ENCODE data around the gene AGBL5. TPM values are rescaled to one million over a fixed set of nuclear protein-coding genes. Genes with fewer than 3 reads are reported as not detected.

AGBL5 gene
- total and polyA plus RNA-seq, 2 of the 13 experiments (the other 11 are each of a cell fraction or from before 2014, with no cell fraction given): 55.9 to 73.3 TPM

DNA sequence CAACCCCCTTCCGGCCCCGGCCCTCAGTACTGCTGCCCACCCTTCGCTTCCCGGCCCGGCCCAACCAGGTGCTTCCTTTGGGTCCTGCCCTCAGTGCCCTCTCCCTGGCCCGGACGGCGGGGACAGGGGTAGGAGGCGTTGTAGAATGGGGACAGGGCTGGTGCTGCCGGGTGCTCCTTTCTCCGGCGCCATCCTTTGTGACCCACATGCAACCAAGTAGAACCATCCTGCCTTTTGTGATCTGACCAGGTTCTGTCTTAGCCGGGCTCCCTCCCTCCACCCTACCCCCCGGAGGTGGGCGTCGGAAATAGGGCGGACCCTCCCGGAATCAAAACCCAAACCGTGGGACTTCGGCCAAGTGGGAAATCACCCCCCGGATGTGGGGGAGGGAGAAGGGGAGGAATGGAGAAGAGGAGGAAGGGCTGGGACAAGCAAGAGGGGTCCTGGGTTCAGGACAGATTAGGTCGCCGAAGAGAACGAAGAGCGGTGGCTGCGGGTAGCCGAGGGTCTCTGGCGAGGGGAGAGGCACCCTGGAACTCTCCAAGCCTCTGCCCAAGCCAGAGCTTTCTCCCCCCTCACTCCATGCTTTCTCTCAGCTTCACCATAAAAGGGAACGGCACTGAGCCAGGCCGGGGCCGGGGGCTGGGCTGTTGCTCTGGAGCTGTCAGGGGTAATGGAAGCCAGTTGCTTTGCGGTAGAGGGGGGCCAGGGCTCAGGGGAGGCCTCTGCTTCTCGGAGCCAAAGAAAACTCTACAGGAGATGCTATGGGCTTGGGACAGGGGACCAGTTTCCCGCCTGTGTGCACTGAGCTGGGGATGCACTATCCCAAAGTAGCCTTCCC lies 20.7 kb downstream of the AGBL5 start (continued):
- no peak for TF ChIP-seq FOXO4 (CRISPR knock-in tag; conservative IDR thresholded peaks at IDR 0.05)
- TF ChIP-seq HOXA9 (CRISPR knock-in tag; IDR thresholded peaks at IDR 0.05; ENCODE audit: borderline replicate concordance): no peak
- TF ChIP-seq ZNF383 (CRISPR knock-in tag; IDR thresholded peaks at IDR 0.05; ENCODE audit: borderline replicate concordance): no peak
- TF ChIP-seq, protein P1, sequence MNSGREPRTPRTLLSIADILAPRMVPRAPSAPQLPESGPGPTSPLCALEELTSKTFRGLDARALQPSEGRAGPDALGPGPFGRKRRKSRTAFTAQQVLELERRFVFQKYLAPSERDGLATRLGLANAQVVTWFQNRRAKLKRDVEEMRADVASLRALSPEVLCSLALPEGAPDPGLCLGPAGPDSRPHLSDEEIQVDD (CRISPR knock-in tag; IDR thresholded peaks at IDR 0.05; ENCODE audit: borderline replicate concordance): no peak
- no peak for TF ChIP-seq LCORL (IDR thresholded peaks at IDR 0.05)
- peak; percentile 89 for TF ChIP-seq LCORL (CRISPR knock-in tag; IDR thresholded peaks at IDR 0.05)
- no peak; the same call in 1 of the 2 replicates for TF ChIP-seq ZNF607 (CRISPR knock-in tag; IDR thresholded peaks at IDR 0.05; ENCODE audit: borderline replicate concordance)
- no peak for TF ChIP-seq SOX5 (CRISPR knock-in tag; IDR thresholded peaks at IDR 0.05; ENCODE audit: borderline replicate concordance)
- TF ChIP-seq GMEB1 (CRISPR knock-in tag; IDR thresholded peaks at IDR 0.05; ENCODE audit: borderline replicate concordance): no peak
- peak; percentile 35; the same call in 1 of the 2 replicates for TF ChIP-seq DRAP1 (CRISPR knock-in tag; IDR thresholded peaks at IDR 0.05)
- no peak for TF ChIP-seq CBX5 (CRISPR knock-in tag; IDR thresholded peaks at IDR 0.05; ENCODE audit: borderline replicate concordance)
- no peak for TF ChIP-seq NAIF1 (CRISPR knock-in tag; IDR thresholded peaks at IDR 0.05; ENCODE audit: borderline replicate concordance)
- TF ChIP-seq, protein P2, sequence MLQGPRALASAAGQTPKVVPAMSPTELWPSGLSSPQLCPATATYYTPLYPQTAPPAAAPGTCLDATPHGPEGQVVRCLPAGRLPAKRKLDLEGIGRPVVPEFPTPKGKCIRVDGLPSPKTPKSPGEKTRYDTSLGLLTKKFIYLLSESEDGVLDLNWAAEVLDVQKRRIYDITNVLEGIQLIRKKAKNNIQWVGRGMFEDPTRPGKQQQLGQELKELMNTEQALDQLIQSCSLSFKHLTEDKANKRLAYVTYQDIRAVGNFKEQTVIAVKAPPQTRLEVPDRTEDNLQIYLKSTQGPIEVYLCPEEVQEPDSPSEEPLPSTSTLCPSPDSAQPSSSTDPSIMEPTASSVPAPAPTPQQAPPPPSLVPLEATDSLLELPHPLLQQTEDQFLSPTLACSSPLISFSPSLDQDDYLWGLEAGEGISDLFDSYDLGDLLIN (CRISPR knock-in tag; IDR thresholded peaks at IDR 0.05; ENCODE audit: borderline replicate concordance): no peak; the same call in 1 of the 2 replicates
- TF ChIP-seq NCOA1 (CRISPR knock-in tag; IDR thresholded peaks at IDR 0.05): 0 out of 2 replicates have a peak, but pooled peaks have one; percentile 63
- TF ChIP-seq MEIS2 (CRISPR knock-in tag; IDR thresholded peaks at IDR 0.05): 0 out of 2 replicates have a peak, but pooled peaks have one; percentile 10
- TF ChIP-seq KLF15 (CRISPR knock-in tag; IDR thresholded peaks at IDR 0.05; ENCODE audit: borderline replicate concordance): 0 out of 2 replicates have a peak, but pooled peaks have one; percentile 26
- TF ChIP-seq AGO1 (IDR thresholded peaks at IDR 0.05; ENCODE audit: low read depth, low read length, poor library complexity, severe bottlenecking): no peak
- no peak for TF ChIP-seq PITX1 (CRISPR knock-in tag; IDR thresholded peaks at IDR 0.05)
- no peak for TF ChIP-seq NFIB (CRISPR knock-in tag; IDR thresholded peaks at IDR 0.05; ENCODE audit: borderline replicate concordance)
- TF ChIP-seq, protein P3, sequence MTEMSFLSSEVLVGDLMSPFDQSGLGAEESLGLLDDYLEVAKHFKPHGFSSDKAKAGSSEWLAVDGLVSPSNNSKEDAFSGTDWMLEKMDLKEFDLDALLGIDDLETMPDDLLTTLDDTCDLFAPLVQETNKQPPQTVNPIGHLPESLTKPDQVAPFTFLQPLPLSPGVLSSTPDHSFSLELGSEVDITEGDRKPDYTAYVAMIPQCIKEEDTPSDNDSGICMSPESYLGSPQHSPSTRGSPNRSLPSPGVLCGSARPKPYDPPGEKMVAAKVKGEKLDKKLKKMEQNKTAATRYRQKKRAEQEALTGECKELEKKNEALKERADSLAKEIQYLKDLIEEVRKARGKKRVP (CRISPR knock-in tag; IDR thresholded peaks at IDR 0.05): no peak
- no peak for TF ChIP-seq POGZ (CRISPR knock-in tag; IDR thresholded peaks at IDR 0.05)
- no peak for TF ChIP-seq GZF1 (CRISPR knock-in tag; IDR thresholded peaks at IDR 0.05)
- no peak for TF ChIP-seq MXI1 (IDR thresholded peaks at IDR 0.05; ENCODE audit: borderline replicate concordance, low read depth, low read length)

Measured in HepG2 (cell line).